Measurements from ENCODE around the gene RTN4R.

RTN4R gene

GRCh38 chr22:20239676-20240446 is 28.3 kb downstream of the RTN4R start:
- H3K9me3 ChIP-seq (ENCODE audit: control insufficient read depth in 2 of 2, low read length in 2 of 2): no peaks in the 10 kb centered on the region
- H3K27me3 ChIP-seq (ENCODE audit: control insufficient read depth in 2 of 2, insufficient read depth in 2 of 2, low read length in 2 of 2): no peaks in the 10 kb centered on the region
- H3K9ac ChIP-seq (ENCODE audit: low read depth in 1 of 2, low read length in 2 of 2): no peak overlapping the region
- no peak overlapping the region for H3K27ac ChIP-seq (ENCODE audit: low read depth in 2 of 2, low read length in 2 of 2)
- H3K36me3 ChIP-seq (ENCODE audit: control insufficient read depth in 2 of 2, insufficient read depth in 2 of 2, low read length in 2 of 2): no peaks in the 10 kb centered on the region
- H3K4me1 ChIP-seq (ENCODE audit: control insufficient read depth in 2 of 2, insufficient read depth in 2 of 2, low read length in 2 of 2): peaks cover 0 to 5% of the 10 kb centered on the region in 2 donors
- no peak overlapping the region for H3K4me3 ChIP-seq (ENCODE audit: low read length in 2 of 2)

- no peaks in the 10 kb centered on the region for H3K9me3 ChIP-seq (ENCODE audit: control insufficient read depth in 2 of 2, low read length in 2 of 2)
- H3K27me3 ChIP-seq (ENCODE audit: control insufficient read depth in 2 of 2, insufficient read depth in 2 of 2, low read length in 2 of 2): no peaks in the 10 kb centered on the region
- no peak overlapping the region for H3K9ac ChIP-seq (ENCODE audit: low read depth in 1 of 2, low read length in 2 of 2)
- H3K27ac ChIP-seq (ENCODE audit: low read depth in 2 of 2, low read length in 2 of 2): peak overlapping the region in 1 of 2 donors; percentile 38
- peaks cover 0 to 5% of the 10 kb centered on the region in 2 donors for H3K4me1 ChIP-seq (ENCODE audit: control insufficient read depth in 2 of 2, insufficient read depth in 2 of 2, low read length in 2 of 2)
- H3K4me3 ChIP-seq (ENCODE audit: low read length in 2 of 2): no peak overlapping the region
- H3K36me3 ChIP-seq (ENCODE audit: control insufficient read depth in 2 of 2, insufficient read depth in 2 of 2, low read length in 2 of 2): no peaks in the 10 kb centered on the region
These were observed 29.0 kb downstream of the RTN4R start for GRCh38 chr22:20238901-20239675.

- peaks cover 0 to 5% of the 10 kb centered on the region in 2 donors for H3K4me1 ChIP-seq (ENCODE audit: control insufficient read depth in 2 of 2, insufficient read depth in 2 of 2, low read length in 2 of 2)
- peak overlapping the region in 1 of 2 donors; percentile 38 for H3K27ac ChIP-seq (ENCODE audit: low read depth in 2 of 2, low read length in 2 of 2)
- no peak overlapping the region for H3K4me3 ChIP-seq (ENCODE audit: low read length in 2 of 2)
- H3K9me3 ChIP-seq (ENCODE audit: control insufficient read depth in 2 of 2, low read length in 2 of 2): no peaks in the 10 kb centered on the region
- no peaks in the 10 kb centered on the region for H3K27me3 ChIP-seq (ENCODE audit: control insufficient read depth in 2 of 2, insufficient read depth in 2 of 2, low read length in 2 of 2)
- H3K9ac ChIP-seq (ENCODE audit: low read depth in 1 of 2, low read length in 2 of 2): no peak overlapping the region
- no peaks in the 10 kb centered on the region for H3K36me3 ChIP-seq (ENCODE audit: control insufficient read depth in 2 of 2, insufficient read depth in 2 of 2, low read length in 2 of 2)
These were observed 29.6 kb downstream of the RTN4R start for GRCh38 chr22:20238536-20238900.

GRCh38 chr22:20237480-20238440 is 30.4 kb downstream of the RTN4R start:
- H3K9ac ChIP-seq (ENCODE audit: low read depth in 1 of 2, low read length in 2 of 2): no peak overlapping the region
- H3K27ac ChIP-seq (ENCODE audit: low read depth in 2 of 2, low read length in 2 of 2): peak overlapping the region in 1 of 2 donors; percentile 16
- H3K27me3 ChIP-seq (ENCODE audit: control insufficient read depth in 2 of 2, insufficient read depth in 2 of 2, low read length in 2 of 2): no peaks in the 10 kb centered on the region
- no peaks in the 10 kb centered on the region for H3K36me3 ChIP-seq (ENCODE audit: control insufficient read depth in 2 of 2, insufficient read depth in 2 of 2, low read length in 2 of 2)
- H3K9me3 ChIP-seq (ENCODE audit: control insufficient read depth in 2 of 2, low read length in 2 of 2): no peaks in the 10 kb centered on the region
- H3K4me1 ChIP-seq (ENCODE audit: control insufficient read depth in 2 of 2, insufficient read depth in 2 of 2, low read length in 2 of 2): no peaks in the 10 kb centered on the region
- no peak overlapping the region for H3K4me3 ChIP-seq (ENCODE audit: low read length in 2 of 2)

GRCh38 chr22:20236052-20236717 is 31.9 kb downstream of the RTN4R start:
- Histone ChIP-seq H3K9me3 (ENCODE audit: control insufficient read depth in 2 of 2, low read length in 2 of 2) (no peaks in the 10 kb centered on the region), H3K4me1 (ENCODE audit: control insufficient read depth in 2 of 2, insufficient read depth in 2 of 2, low read length in 2 of 2) (no peaks in the 10 kb centered on the region), H3K4me3 (ENCODE audit: low read length in 2 of 2) (no peak overlapping the region), H3K27me3 (ENCODE audit: control insufficient read depth in 2 of 2, insufficient read depth in 2 of 2, low read length in 2 of 2) (no peaks in the 10 kb centered on the region), H3K9ac (ENCODE audit: low read depth in 1 of 2, low read length in 2 of 2) (no peak overlapping the region), H3K36me3 (ENCODE audit: control insufficient read depth in 2 of 2, insufficient read depth in 2 of 2, low read length in 2 of 2) (no peaks in the 10 kb centered on the region), H3K27ac (ENCODE audit: low read depth in 2 of 2, low read length in 2 of 2) (no peak overlapping the region)

- H3K36me3 ChIP-seq (ENCODE audit: control insufficient read depth in 2 of 2, insufficient read depth in 2 of 2, low read length in 2 of 2): no peaks in the 10 kb centered on the region
- no peak overlapping the region for H3K4me3 ChIP-seq (ENCODE audit: low read length in 2 of 2)
- H3K4me1 ChIP-seq (ENCODE audit: control insufficient read depth in 2 of 2, insufficient read depth in 2 of 2, low read length in 2 of 2): no peaks in the 10 kb centered on the region
- no peak overlapping the region for H3K9ac ChIP-seq (ENCODE audit: low read depth in 1 of 2, low read length in 2 of 2)
- no peaks in the 10 kb centered on the region for H3K9me3 ChIP-seq (ENCODE audit: control insufficient read depth in 2 of 2, low read length in 2 of 2)
- no peak overlapping the region for H3K27ac ChIP-seq (ENCODE audit: low read depth in 2 of 2, low read length in 2 of 2)
- H3K27me3 ChIP-seq (ENCODE audit: control insufficient read depth in 2 of 2, insufficient read depth in 2 of 2, low read length in 2 of 2): no peaks in the 10 kb centered on the region
These were observed 32.6 kb downstream of the RTN4R start for GRCh38 chr22:20235389-20235991.

GRCh38 chr22:20234760-20235388 is 33.2 kb downstream of the RTN4R start:
- H3K9me3 ChIP-seq (ENCODE audit: control insufficient read depth in 2 of 2, low read length in 2 of 2): no peaks in the 10 kb centered on the region
- no peak overlapping the region for H3K27ac ChIP-seq (ENCODE audit: low read depth in 2 of 2, low read length in 2 of 2)
- no peak overlapping the region for H3K9ac ChIP-seq (ENCODE audit: low read depth in 1 of 2, low read length in 2 of 2)
- H3K36me3 ChIP-seq (ENCODE audit: control insufficient read depth in 2 of 2, insufficient read depth in 2 of 2, low read length in 2 of 2): no peaks in the 10 kb centered on the region
- H3K4me1 ChIP-seq (ENCODE audit: control insufficient read depth in 2 of 2, insufficient read depth in 2 of 2, low read length in 2 of 2): no peaks in the 10 kb centered on the region
- H3K4me3 ChIP-seq (ENCODE audit: low read length in 2 of 2): no peak overlapping the region
- H3K27me3 ChIP-seq (ENCODE audit: control insufficient read depth in 2 of 2, insufficient read depth in 2 of 2, low read length in 2 of 2): no peaks in the 10 kb centered on the region

- Histone ChIP-seq H3K4me1 (ENCODE audit: control insufficient read depth in 2 of 2, insufficient read depth in 2 of 2, low read length in 2 of 2) (no peaks in the 10 kb centered on the region), H3K9me3 (ENCODE audit: control insufficient read depth in 2 of 2, low read length in 2 of 2) (no peaks in the 10 kb centered on the region), H3K9ac (ENCODE audit: low read depth in 1 of 2, low read length in 2 of 2) (no peak overlapping the region), H3K36me3 (ENCODE audit: control insufficient read depth in 2 of 2, insufficient read depth in 2 of 2, low read length in 2 of 2) (no peaks in the 10 kb centered on the region), H3K27ac (ENCODE audit: low read depth in 2 of 2, low read length in 2 of 2) (no peak overlapping the region), H3K4me3 (ENCODE audit: low read length in 2 of 2) (no peak overlapping the region), H3K27me3 (ENCODE audit: control insufficient read depth in 2 of 2, insufficient read depth in 2 of 2, low read length in 2 of 2) (no peaks in the 10 kb centered on the region)
These were observed 33.8 kb downstream of the RTN4R start for GRCh38 chr22:20234314-20234682.

Data from mucosa of rectum (tissue), 2 donors.